ENCODE results near the gene SLC7A7. TPM values are rescaled to one million over a fixed set of nuclear protein-coding genes. Genes with fewer than 3 reads are reported as not detected.
"Not testable (repeated sequence)": the region's sequence is repeated elsewhere in the genome, so short reads cannot be mapped to it uniquely, and the experiment has no call there.

The SLC7A7 gene
- polyA plus RNA-seq, 1 donor from 2014 or later, result not detected

GRCh38 chr14:22852599-22852939 lies 37.3 kb upstream of the SLC7A7 start:
- Histone ChIP-seq H3K4me3 (ENCODE audit: low read length) (no peak overlapping the region), H3K9me3 (ENCODE audit: low read length) (no peaks in the 10 kb centered on the region), H3K79me2 (replicated peaks; ENCODE audit: insufficient read depth, low read length) (no peaks in the 10 kb centered on the region), H3K36me3 (ENCODE audit: insufficient read depth, low read length) (no peaks in the 10 kb centered on the region), H3K27me3 (ENCODE audit: insufficient read depth, low read depth, low read length) (no peaks in the 10 kb centered on the region), H3K9me2 (ENCODE audit: insufficient read depth, low read length) (no peaks in the 10 kb centered on the region), H3F3A (ENCODE audit: insufficient read depth, low read length, poor library complexity, severe bottlenecking) (no peaks in the 10 kb centered on the region), H3K4me2 (ENCODE audit: low read length) (no peak overlapping the region), H3K27ac (ENCODE audit: low read length) (no peak overlapping the region), H3K9ac (ENCODE audit: low read length) (no peak overlapping the region), H4K20me1 (ENCODE audit: insufficient read depth) (no peaks in the 10 kb centered on the region), H2AFZ (ENCODE audit: low read depth, low read length) (no peak overlapping the region)
- no peak for TF ChIP-seq MXI1 (conservative IDR thresholded peaks at IDR 0.05; ENCODE audit: poor library complexity, severe bottlenecking)
- TF ChIP-seq RAD21 (conservative IDR thresholded peaks at IDR 0.05), result no peak
- TF ChIP-seq, protein P1, sequence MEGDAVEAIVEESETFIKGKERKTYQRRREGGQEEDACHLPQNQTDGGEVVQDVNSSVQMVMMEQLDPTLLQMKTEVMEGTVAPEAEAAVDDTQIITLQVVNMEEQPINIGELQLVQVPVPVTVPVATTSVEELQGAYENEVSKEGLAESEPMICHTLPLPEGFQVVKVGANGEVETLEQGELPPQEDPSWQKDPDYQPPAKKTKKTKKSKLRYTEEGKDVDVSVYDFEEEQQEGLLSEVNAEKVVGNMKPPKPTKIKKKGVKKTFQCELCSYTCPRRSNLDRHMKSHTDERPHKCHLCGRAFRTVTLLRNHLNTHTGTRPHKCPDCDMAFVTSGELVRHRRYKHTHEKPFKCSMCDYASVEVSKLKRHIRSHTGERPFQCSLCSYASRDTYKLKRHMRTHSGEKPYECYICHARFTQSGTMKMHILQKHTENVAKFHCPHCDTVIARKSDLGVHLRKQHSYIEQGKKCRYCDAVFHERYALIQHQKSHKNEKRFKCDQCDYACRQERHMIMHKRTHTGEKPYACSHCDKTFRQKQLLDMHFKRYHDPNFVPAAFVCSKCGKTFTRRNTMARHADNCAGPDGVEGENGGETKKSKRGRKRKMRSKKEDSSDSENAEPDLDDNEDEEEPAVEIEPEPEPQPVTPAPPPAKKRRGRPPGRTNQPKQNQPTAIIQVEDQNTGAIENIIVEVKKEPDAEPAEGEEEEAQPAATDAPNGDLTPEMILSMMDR (IDR thresholded peaks at IDR 0.05; ENCODE audit: poor library complexity, severe bottlenecking), result no peak

- not testable (repeated sequence) for H3K36me3 ChIP-seq (ENCODE audit: insufficient read depth, low read length); H3K79me2 ChIP-seq (replicated peaks; ENCODE audit: insufficient read depth, low read length); H3K9me2 ChIP-seq (ENCODE audit: insufficient read depth, low read length); H3K4me3 ChIP-seq (ENCODE audit: low read length); H3K9ac ChIP-seq (ENCODE audit: low read length); H3K4me2 ChIP-seq (ENCODE audit: low read length); H3F3A ChIP-seq (ENCODE audit: insufficient read depth, low read length, poor library complexity, severe bottlenecking); H3K9me3 ChIP-seq (ENCODE audit: low read length); H3K27ac ChIP-seq (ENCODE audit: low read length); H2AFZ ChIP-seq (ENCODE audit: low read depth, low read length); H4K20me1 ChIP-seq (ENCODE audit: insufficient read depth); H3K27me3 ChIP-seq (ENCODE audit: insufficient read depth, low read depth, low read length)
These were observed 36.9 kb upstream of the SLC7A7 start for GRCh38 chr14:22852178-22852577.

DNA sequence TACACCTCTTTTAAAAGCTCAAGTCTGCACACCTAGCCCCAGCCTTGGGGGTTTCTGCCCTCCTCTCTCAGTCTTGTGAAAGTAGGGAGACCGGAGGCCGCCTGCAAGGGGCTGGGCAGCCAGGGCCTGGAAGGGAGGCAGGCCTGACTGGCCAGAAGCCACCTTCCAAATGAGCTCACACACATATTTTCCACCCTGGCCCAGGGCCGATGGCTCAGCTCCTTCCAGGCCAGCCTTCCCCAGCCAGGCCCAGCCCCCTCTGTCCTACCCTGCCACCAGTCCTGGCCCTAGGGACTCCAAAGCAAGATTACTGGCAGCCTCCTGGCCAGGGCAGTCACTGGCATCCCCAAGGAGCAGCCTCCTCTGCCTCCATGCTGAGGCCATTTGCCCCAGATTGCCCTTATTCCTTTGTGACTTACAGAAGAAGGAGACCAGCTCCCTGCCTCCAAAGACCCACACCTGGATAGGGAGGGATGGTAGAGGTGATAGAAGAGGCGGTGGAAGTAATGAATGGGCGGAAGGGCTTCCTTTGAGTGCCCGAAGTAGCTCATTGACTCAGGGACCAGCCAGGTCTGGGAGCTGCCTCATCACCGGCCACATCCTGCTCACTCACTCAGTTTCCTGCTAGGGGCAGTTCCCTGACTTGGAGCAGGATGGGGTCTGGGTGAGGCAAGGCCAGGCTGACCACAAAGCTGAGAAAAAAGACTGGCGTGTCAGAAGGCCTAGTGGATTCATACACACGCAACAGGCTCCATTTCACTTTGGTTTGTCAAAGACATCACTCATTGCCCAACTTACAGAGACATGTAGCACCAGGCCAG lies 35.9 kb upstream of the SLC7A7 start:
- Histone ChIP-seq H3K9me2 (ENCODE audit: insufficient read depth, low read length) (no peaks in the 10 kb centered on the region), H2AFZ (ENCODE audit: low read depth, low read length) (no peak overlapping the region), H3F3A (ENCODE audit: insufficient read depth, low read length, poor library complexity, severe bottlenecking) (no peaks in the 10 kb centered on the region), H3K9me3 (ENCODE audit: low read length) (no peaks in the 10 kb centered on the region), H3K4me2 (ENCODE audit: low read length) (no peak overlapping the region), H3K27me3 (ENCODE audit: insufficient read depth, low read depth, low read length) (no peaks in the 10 kb centered on the region), H3K36me3 (ENCODE audit: insufficient read depth, low read length) (no peaks in the 10 kb centered on the region), H3K4me3 (ENCODE audit: low read length) (no peak overlapping the region), H3K79me2 (replicated peaks; ENCODE audit: insufficient read depth, low read length) (no peaks in the 10 kb centered on the region), H3K27ac (ENCODE audit: low read length) (no peak overlapping the region), H3K9ac (ENCODE audit: low read length) (no peak overlapping the region), H4K20me1 (ENCODE audit: insufficient read depth) (no peaks in the 10 kb centered on the region)
- no peak for TF ChIP-seq MXI1 (conservative IDR thresholded peaks at IDR 0.05; ENCODE audit: poor library complexity, severe bottlenecking)
- TF ChIP-seq EP300 (conservative IDR thresholded peaks at IDR 0.05; ENCODE audit: poor library complexity, severe bottlenecking), result no peak
- TF ChIP-seq TAF1 (IDR thresholded peaks at IDR 0.05; ENCODE audit: low read depth), result no peak

DNA sequence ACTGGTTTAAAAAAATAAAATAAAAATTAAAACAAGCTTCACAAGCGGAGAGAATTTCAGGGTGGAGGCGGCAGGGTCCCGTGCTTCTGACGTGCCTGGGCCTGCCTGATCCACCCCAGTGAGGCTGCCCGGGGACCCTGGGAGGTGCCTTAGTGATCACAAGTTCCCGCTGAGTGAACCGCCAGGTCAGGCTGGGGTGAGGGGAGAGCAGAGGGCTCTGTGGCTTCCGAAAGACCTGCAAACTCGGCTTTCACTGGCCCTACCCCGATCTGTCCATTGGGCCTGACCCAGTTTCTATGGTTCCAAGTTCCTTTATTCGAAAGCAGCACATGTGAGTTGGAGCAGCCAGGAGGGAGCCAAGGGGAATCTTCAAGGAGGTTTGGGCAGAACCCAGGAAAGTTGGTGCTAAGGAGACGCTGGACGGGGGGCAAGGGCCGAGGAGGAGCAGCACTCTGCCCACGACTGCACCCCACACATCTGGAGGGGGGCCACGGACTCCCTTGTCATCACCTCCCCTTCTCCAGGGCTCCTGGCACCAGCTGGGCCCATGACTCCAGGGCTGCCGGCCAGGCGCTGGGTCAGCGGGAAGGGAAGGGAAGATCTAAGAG lies 34.1 kb upstream of the SLC7A7 start:
- no peaks in the 10 kb centered on the region for H3K79me2 ChIP-seq (replicated peaks; ENCODE audit: insufficient read depth, low read length)
- no peaks in the 10 kb centered on the region for H3K27me3 ChIP-seq (ENCODE audit: insufficient read depth, low read depth, low read length)
- H3K4me3 ChIP-seq (ENCODE audit: low read length), result no peak overlapping the region
- H3K9me3 ChIP-seq (ENCODE audit: low read length), result no peaks in the 10 kb centered on the region
- no peaks in the 10 kb centered on the region for H3K36me3 ChIP-seq (ENCODE audit: insufficient read depth, low read length)
- H4K20me1 ChIP-seq (ENCODE audit: insufficient read depth), result no peaks in the 10 kb centered on the region
- no peak overlapping the region for H3K4me2 ChIP-seq (ENCODE audit: low read length)
- no peak overlapping the region for H3K9ac ChIP-seq (ENCODE audit: low read length)
- H2AFZ ChIP-seq (ENCODE audit: low read depth, low read length), result no peak overlapping the region
- no peaks in the 10 kb centered on the region for H3K9me2 ChIP-seq (ENCODE audit: insufficient read depth, low read length)
- no peaks in the 10 kb centered on the region for H3F3A ChIP-seq (ENCODE audit: insufficient read depth, low read length, poor library complexity, severe bottlenecking)
- no peak overlapping the region for H3K27ac ChIP-seq (ENCODE audit: low read length)
- no peak for TF ChIP-seq POLR2AphosphoS5 (IDR thresholded peaks at IDR 0.05)
- TF ChIP-seq EZH2 (IDR thresholded peaks at IDR 0.05; ENCODE audit: borderline replicate concordance, insufficient read depth, low read length, poor library complexity, severe bottlenecking), result no peak
- TF ChIP-seq RAD21 (conservative IDR thresholded peaks at IDR 0.05), result no peak
- no peak for TF ChIP-seq MXI1 (conservative IDR thresholded peaks at IDR 0.05; ENCODE audit: poor library complexity, severe bottlenecking)
- no peak for TF ChIP-seq EP300 (conservative IDR thresholded peaks at IDR 0.05; ENCODE audit: poor library complexity, severe bottlenecking)
- TF ChIP-seq, protein P1 (IDR thresholded peaks at IDR 0.05; ENCODE audit: poor library complexity, severe bottlenecking), result no peak
- TF ChIP-seq TAF1 (IDR thresholded peaks at IDR 0.05; ENCODE audit: low read depth), result no peak
- TF ChIP-seq SMC3 (conservative IDR thresholded peaks at IDR 0.05; ENCODE audit: poor library complexity), result no peak
- no peak for TF ChIP-seq REST (IDR thresholded peaks at IDR 0.05; ENCODE audit: borderline replicate concordance)

Measured in neural cell (in vitro differentiated cells).